Testis (tissue), 2 donors: ENCODE measurements around the gene MACROD2.

Experiments used
- CTCF ChIP-seq, 3 experiments: fragments of 450-650 bp in 2 of 3; fragments of 200-600 bp in 1 of 3; sonication (generic) in 1 of 3; IDR thresholded peaks; one replicate each; pipeline ENCODE4 v1.5.1; 2016 to 2019; ENCODE audit warnings: antibody characterized with exemption in 3 of 3, mild to moderate bottlenecking in 2 of 3, moderate library complexity in 1 of 3
- POLR2A ChIP-seq: fragments of 450-650 bp; IDR thresholded peaks from one replicate; pipeline ENCODE4 v1.6.1; 2017; ENCODE audit warnings: antibody characterized with exemption, mild to moderate bottlenecking, moderate library complexity

- TF ChIP-seq POLR2A, result no peak
- no peak for TF ChIP-seq CTCF (IDR thresholded peaks at IDR 0.05)
These were observed 762.4 kb downstream of the MACROD2 start for GRCh38 chr20:14757728-14758127.
